Activated CD4-positive, alpha-beta T cell treated with anti-CD3 and anti-CD28 coated beads, Interleukin-2, amount 10 ng/mL, durations not matched to agents 7 days and 5 days (primary cell): Measurements from ENCODE around the gene FMO2. TPM values are rescaled to one million over a fixed set of nuclear protein-coding genes. Genes with fewer than 3 reads are reported as not detected.
"Not testable (repeated sequence)": the region's sequence is repeated elsewhere in the genome, so short reads cannot be mapped to it uniquely, and the experiment has no call there.

Source experiments
- CTCF ChIA-PET: fragments of 350-600 bp; sonication (Branson Sonifier 250); formaldehyde crosslinking; loops from one replicate; lab custom pipeline; 2021; ENCODE audit warnings: antibody characterized with exemption; lab: Charles Lee
- POLR2A ChIA-PET: fragments of 350-600 bp; sonication (Branson Sonifier 250); formaldehyde crosslinking; loops from one replicate; lab custom pipeline; 2021; ENCODE audit warnings: antibody characterized with exemption; lab: Charles Lee
- DNase-seq: peaks from one replicate; pipeline ENCODE4 v3.0.0-alpha.2; 2020
- H3K27ac Mint-ChIP-seq: one replicate; pipeline ENCODE4 v1.8.0; 2021; ENCODE audit warnings: mild to moderate bottlenecking, moderate library complexity, mixed read lengths
- H3K27me3 Mint-ChIP-seq: one replicate; pipeline ENCODE4 v1.8.0; 2021; ENCODE audit warnings: mixed read lengths
- H3K36me3 Mint-ChIP-seq: one replicate; pipeline ENCODE4 v1.8.0; 2021; ENCODE audit warnings: low read depth, mixed read lengths
- H3K4me1 Mint-ChIP-seq: one replicate; pipeline ENCODE4 v1.8.0; 2021; ENCODE audit warnings: mixed read lengths
- H3K4me3 Mint-ChIP-seq: one replicate; pipeline ENCODE4 v1.8.0; 2021; ENCODE audit warnings: mild to moderate bottlenecking, moderate library complexity, mixed read lengths
- H3K9me3 Mint-ChIP-seq: one replicate; pipeline ENCODE4 v1.8.0; 2021; ENCODE audit warnings: mixed read lengths
- total RNA-seq, 2 experiments: library from RNA; stranded (reverse); gene quantifications; one replicate each; pipeline ENCODE4 v1.2.3, GENCODE V29; 2021

FMO2 gene
- total RNA-seq, 2 experiments from 2014 or later = not detected

DNA sequence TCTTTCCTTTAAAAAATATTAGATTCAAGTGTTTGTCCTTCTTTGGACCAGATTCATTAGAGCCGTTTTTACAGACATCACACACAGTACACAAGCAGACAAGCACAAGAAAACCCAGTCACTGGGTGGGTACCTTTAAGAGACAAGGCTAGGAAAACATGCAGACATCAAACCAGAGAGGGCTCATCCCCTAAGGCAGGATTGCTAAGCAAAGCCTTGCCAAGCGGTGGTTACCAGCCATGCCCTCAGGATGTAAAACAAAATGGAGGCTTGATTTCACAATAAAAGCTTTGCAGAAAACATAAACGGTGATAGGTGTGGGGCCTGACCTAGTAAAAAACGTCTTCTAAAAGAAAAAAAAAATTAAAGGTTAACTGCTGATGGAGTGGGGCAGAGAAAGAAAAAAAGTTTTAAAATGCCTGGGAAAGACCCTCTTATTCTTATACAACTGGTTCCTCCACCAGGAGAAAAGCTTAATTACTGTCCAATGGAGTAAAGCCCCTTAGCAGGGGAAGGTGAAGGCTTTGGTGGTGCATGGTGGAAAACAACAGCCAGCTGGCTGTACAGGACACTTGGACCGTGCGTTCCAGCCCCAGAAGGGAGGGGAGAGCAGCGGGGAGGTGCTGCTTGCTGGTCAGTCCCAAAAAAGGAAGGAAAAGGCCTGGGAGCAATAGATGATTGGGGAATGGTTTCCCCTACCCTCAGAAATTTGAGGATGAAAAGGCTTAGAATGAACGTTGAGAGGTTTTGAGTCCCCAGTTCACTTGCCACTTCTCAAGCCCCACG is 32.8 kb downstream of the FMO2 start:
- POLR2A ChIA-PET = no interaction called here
- Mint-ChIP-seq H3K27me3 (no peaks in the 10 kb centered on the region), H3K9me3 (no peaks in the 10 kb centered on the region), H3K27ac (no peak overlapping the region), H3K4me1 (no peaks in the 10 kb centered on the region), H3K36me3 (no peaks in the 10 kb centered on the region), H3K4me3 (no peak overlapping the region)
- no peak for DNase-seq
- CTCF ChIA-PET = no interaction called here

- H3K36me3 Mint-ChIP-seq = no peaks in the 10 kb centered on the region
Observed at GRCh38 chr1:171218661-171219060, 33.6 kb downstream of the FMO2 start.

GRCh38 chr1:171219346-171220080 is 34.4 kb downstream of the FMO2 start:
- Mint-ChIP-seq H3K27ac (no peak overlapping the region), H3K4me1 (no peaks in the 10 kb centered on the region), H3K27me3 (peaks cover 3% of the 10 kb centered on the region), H3K36me3 (no peaks in the 10 kb centered on the region), H3K4me3 (no peak overlapping the region), H3K9me3 (no peaks in the 10 kb centered on the region)
- POLR2A ChIA-PET = no interaction called here
- no peak for DNase-seq
- CTCF ChIA-PET = no interaction called here

More at GRCh38 chr1:171218661-171219060, 33.6 kb downstream of the FMO2 start:
- no peaks in the 10 kb centered on the region for H3K9me3 Mint-ChIP-seq
- peaks cover 3% of the 10 kb centered on the region for H3K27me3 Mint-ChIP-seq
- no peak for DNase-seq
- no peak overlapping the region for H3K4me3 Mint-ChIP-seq
- no peaks in the 10 kb centered on the region for H3K4me1 Mint-ChIP-seq
- ChIA-PET CTCF (no interaction called here), POLR2A (no interaction called here)
- H3K27ac Mint-ChIP-seq = no peak overlapping the region

DNA sequence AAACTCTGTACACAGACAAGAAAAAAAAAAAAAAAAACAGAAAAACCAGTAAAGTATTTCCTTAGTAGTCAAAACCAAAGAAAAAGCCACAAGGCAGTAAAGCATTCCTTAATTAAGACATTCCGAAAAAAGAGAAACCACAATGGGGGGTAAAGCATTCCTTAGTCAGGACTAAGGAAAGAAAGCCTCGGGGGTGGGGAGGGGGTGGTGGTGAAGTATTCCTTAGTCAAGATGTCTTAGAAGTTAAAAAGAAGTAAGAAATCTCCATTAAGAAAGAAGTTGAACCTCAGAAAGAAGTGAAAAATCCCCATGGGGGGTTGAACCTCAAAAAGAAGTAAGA is 35.0 kb downstream of the FMO2 start:
- Mint-ChIP-seq H3K4me3 (no peak overlapping the region), H3K27ac (no peak overlapping the region), H3K27me3 (peaks cover 3% of the 10 kb centered on the region), H3K9me3 (no peaks in the 10 kb centered on the region), H3K36me3 (no peaks in the 10 kb centered on the region), H3K4me1 (no peaks in the 10 kb centered on the region)
- DNase-seq = no peak
- ChIA-PET CTCF (no interaction called here), POLR2A (no interaction called here)

DNA sequence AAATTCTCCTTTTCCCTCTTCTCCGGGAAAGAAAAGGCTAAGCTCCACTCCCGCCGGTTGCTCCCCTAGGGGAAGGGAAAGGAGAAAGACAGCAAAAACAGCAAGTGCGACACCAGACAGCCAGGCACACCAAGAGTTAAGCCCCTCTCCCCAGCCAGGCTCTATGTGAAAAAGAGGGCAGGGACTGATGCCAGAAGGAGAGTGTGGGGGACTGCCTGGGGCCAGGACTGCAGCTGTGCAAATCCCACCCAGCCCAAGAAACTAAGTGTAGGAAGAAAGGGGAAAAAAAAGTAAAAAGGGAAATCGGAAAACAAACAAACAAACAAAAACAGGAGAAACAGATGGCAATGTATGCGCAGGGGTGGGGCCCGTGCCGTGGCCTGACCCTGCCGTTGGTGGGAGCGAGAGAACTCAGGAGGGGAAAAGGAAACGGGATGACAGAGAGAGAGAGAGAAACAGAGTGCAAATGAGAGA is 35.5 kb downstream of the FMO2 start:
- ChIA-PET POLR2A (no interaction called here), CTCF (interaction anchor here (0.6 kb wide), 1 partner anchor 1834 kb away, joined by 4 read pairs; no protein-coding TSS in a partner anchor)
- no peaks in the 10 kb centered on the region for H3K9me3 Mint-ChIP-seq
- H3K36me3 Mint-ChIP-seq = no peaks in the 10 kb centered on the region
- no peaks in the 10 kb centered on the region for H3K4me1 Mint-ChIP-seq
- DNase-seq = no peak
- H3K27me3 Mint-ChIP-seq = peaks cover 3% of the 10 kb centered on the region
- no peak overlapping the region for H3K27ac Mint-ChIP-seq
- H3K4me3 Mint-ChIP-seq = no peak overlapping the region

- H3K4me3 Mint-ChIP-seq = no peak overlapping the region
- H3K4me1 Mint-ChIP-seq = no peaks in the 10 kb centered on the region
- no peak overlapping the region for H3K27ac Mint-ChIP-seq
Observed at GRCh38 chr1:171221665-171222591, 36.8 kb downstream of the FMO2 start.

GRCh38 chr1:171222936-171223335 is 37.8 kb downstream of the FMO2 start:
- Mint-ChIP-seq H3K9me3 (no peaks in the 10 kb centered on the region), H3K4me3 (no peak overlapping the region), H3K27me3 (peaks cover 3% of the 10 kb centered on the region), H3K27ac (no peak overlapping the region), H3K4me1 (no peaks in the 10 kb centered on the region), H3K36me3 (no peaks in the 10 kb centered on the region)
- POLR2A ChIA-PET = no interaction called here
- DNase-seq = no peak
- CTCF ChIA-PET = interaction anchor here (1.4 kb wide), 1 partner anchor 29 kb away, joined by 4 read pairs; no protein-coding TSS in a partner anchor

More at GRCh38 chr1:171221665-171222591, 36.8 kb downstream of the FMO2 start:
- ChIA-PET CTCF (interaction anchor here (1.4 kb wide), 1 partner anchor 28 kb away, joined by 4 read pairs; no protein-coding TSS in a partner anchor), POLR2A (no interaction called here)
- H3K9me3 Mint-ChIP-seq = no peaks in the 10 kb centered on the region
- peaks cover 3% of the 10 kb centered on the region for H3K27me3 Mint-ChIP-seq
- no peak for DNase-seq
- no peaks in the 10 kb centered on the region for H3K36me3 Mint-ChIP-seq

- H3K4me1 Mint-ChIP-seq, H3K9me3 Mint-ChIP-seq, H3K27me3 Mint-ChIP-seq, DNase-seq, H3K27ac Mint-ChIP-seq, CTCF ChIA-PET, POLR2A ChIA-PET, H3K4me3 Mint-ChIP-seq, H3K36me3 Mint-ChIP-seq: not testable (repeated sequence)
Observed at GRCh38 chr1:171224257-171224656, 39.2 kb downstream of the FMO2 start.

- no peak overlapping the region for H3K4me3 Mint-ChIP-seq
- H3K27me3 Mint-ChIP-seq = peaks cover 18% of the 10 kb centered on the region
- no peaks in the 10 kb centered on the region for H3K9me3 Mint-ChIP-seq
- CTCF ChIA-PET = no interaction called here
- POLR2A ChIA-PET = no interaction called here
- DNase-seq = peak; percentile 29
- H3K36me3 Mint-ChIP-seq = no peaks in the 10 kb centered on the region
- no peaks in the 10 kb centered on the region for H3K4me1 Mint-ChIP-seq
- H3K27ac Mint-ChIP-seq = no peak overlapping the region
Observed at GRCh38 chr1:171226747-171227370, 41.8 kb downstream of the FMO2 start.

- no peaks in the 10 kb centered on the region for H3K9me3 Mint-ChIP-seq
- H3K27me3 Mint-ChIP-seq = peaks cover 19% of the 10 kb centered on the region
- ChIA-PET POLR2A (no interaction called here), CTCF (interaction anchor here (1.6 kb wide), 1 partner anchor 14 kb away, joined by 3 read pairs; no protein-coding TSS in a partner anchor)
- no peak overlapping the region for H3K4me3 Mint-ChIP-seq
- no peak for DNase-seq
- no peaks in the 10 kb centered on the region for H3K36me3 Mint-ChIP-seq
- H3K4me1 Mint-ChIP-seq = no peaks in the 10 kb centered on the region
- H3K27ac Mint-ChIP-seq = no peak overlapping the region
Observed at GRCh38 chr1:171231326-171231725, 46.2 kb downstream of the FMO2 start.

- Mint-ChIP-seq H3K27me3 (peaks cover 21% of the 10 kb centered on the region), H3K27ac (no peak overlapping the region), H3K9me3 (no peaks in the 10 kb centered on the region), H3K4me1 (no peaks in the 10 kb centered on the region), H3K36me3 (no peaks in the 10 kb centered on the region), H3K4me3 (no peak overlapping the region)
- POLR2A ChIA-PET = no interaction called here
- DNase-seq = no peak
- CTCF ChIA-PET = no interaction called here
Observed at GRCh38 chr1:171233183-171233582, 48.1 kb downstream of the FMO2 start.

DNA sequence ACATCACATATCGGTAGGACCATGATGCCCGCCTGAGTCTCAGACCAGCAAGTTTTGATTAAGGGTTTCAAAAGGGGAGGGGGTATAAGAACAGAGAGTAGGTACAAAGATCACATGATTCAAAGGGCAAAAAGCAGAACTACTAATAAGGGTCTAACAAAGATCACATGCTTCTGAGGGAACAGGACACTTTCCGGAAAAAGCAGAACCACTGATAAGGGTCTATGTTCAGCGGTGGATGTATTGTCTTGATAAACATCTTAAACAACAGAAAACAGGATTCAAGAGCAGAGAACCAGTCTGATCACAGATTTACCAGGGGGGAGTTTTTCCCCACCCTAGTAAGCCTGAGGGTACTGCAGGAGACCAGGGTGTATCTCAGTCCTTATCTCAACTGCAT is 51.1 kb downstream of the FMO2 start:
- H3K27me3 Mint-ChIP-seq = peaks cover 27% of the 10 kb centered on the region
- H3K9me3 Mint-ChIP-seq, H3K4me3 Mint-ChIP-seq, H3K27ac Mint-ChIP-seq, H3K36me3 Mint-ChIP-seq, DNase-seq, CTCF ChIA-PET, POLR2A ChIA-PET, H3K4me1 Mint-ChIP-seq: not testable (repeated sequence)
